ENCODE measurements around the gene IBA57.

DNA sequence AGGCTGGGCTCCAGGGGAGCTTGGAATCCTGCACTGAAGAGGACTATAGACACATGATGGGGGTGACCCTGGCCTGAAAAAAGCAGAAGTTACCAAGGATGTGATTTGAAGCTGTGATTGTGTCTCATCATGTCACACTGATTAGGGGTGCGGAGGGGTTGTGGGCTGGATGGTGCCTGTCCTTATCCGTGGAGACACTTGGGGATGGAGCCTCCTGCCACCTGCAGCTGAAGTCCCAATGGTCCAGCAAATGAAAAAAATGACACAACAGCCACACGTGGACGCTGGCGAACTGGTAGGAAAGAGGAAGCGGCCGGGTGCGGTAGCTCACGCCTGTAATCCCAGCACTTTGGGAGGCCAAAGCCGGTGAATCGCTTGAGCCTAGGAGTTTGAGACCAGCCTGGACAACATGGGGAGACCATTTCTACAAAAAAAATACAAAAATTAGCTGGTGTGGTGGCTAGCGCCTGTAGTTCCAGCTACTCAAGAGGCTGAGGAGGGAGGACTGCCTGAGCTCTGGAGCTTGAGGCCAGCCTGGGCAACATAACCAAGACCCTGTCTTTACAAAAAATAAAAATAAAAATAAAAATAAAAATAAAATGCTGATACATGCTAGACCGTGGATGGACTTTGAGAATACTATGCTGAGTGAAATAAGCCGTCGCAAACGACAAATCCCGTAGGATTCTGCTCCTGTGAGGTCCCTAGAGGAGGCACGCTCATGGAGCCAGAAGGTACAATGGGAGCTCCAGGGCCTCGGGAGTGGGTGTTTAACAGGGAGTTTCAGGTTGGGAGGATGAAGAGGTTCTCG lies 838 bp upstream of the IBA57 start:
- TF ChIP-seq CTCF (IDR thresholded peaks at IDR 0.05) (no peak), ZFX (IDR thresholded peaks at IDR 0.05; ENCODE audit: borderline replicate concordance) (no peak)

Measured in 22Rv1 (cell line).